HL-60 (cell line): ENCODE measurements around the gene SLC9A1.

Experiments
- DNase-seq, 2 experiments: peaks; one replicate each; pipeline ENCODE4 v3.0.0-alpha.2; 2010 to 2020; ENCODE audit warnings: low read depth in 1 of 2, low spot score in 1 of 2
- H3K27ac ChIP-seq: fragments of 250-450 bp; sonication (Bioruptor Pico); replicated peaks from 2 replicates; pipeline ENCODE4 v1.5.1; 2020; ENCODE audit warnings: mild to moderate bottlenecking, moderate library complexity
- H3K27me3 ChIP-seq: fragments of 250-450 bp; sonication (Bioruptor Pico); 2 replicates; pipeline ENCODE4 v1.5.1; 2021; ENCODE audit warnings: mild to moderate bottlenecking, moderate library complexity; ENCODE audit not compliant: insufficient read depth, poor library complexity, severe bottlenecking
- H3K4me3 ChIP-seq: replicated peaks from 2 replicates; pipeline ENCODE4 v1.5.1; 2011; ENCODE audit warnings: mild to moderate bottlenecking, control low read depth, low read length; ENCODE audit not compliant: insufficient read depth
- CTCF ChIP-seq: IDR thresholded peaks from one replicate; pipeline ENCODE4 v1.5.1; 2011; ENCODE audit warnings: low read length, control low read depth, inconsistent platforms; ENCODE audit not compliant: insufficient read depth
- GABPA ChIP-seq: IDR thresholded peaks from 2 replicates; pipeline ENCODE4 v1.6.1; 2012; ENCODE audit warnings: low read depth
- POLR2AphosphoS5 ChIP-seq: IDR thresholded peaks from 2 replicates; pipeline ENCODE4 v1.6.1; 2012; ENCODE audit warnings: low read depth
- REST ChIP-seq: IDR thresholded peaks from 2 replicates; pipeline ENCODE4 v1.6.1; 2012; ENCODE audit warnings: low read depth; ENCODE audit not compliant: insufficient replicate concordance
- SPI1 ChIP-seq: IDR thresholded peaks from 2 replicates; pipeline ENCODE4 v1.6.1; 2012; ENCODE audit warnings: low read depth, mild to moderate bottlenecking, borderline replicate concordance

Gene SLC9A1

GRCh38 chr1:27136236-27136551 is 18.7 kb downstream of the SLC9A1 start:
- TF ChIP-seq GABPA = no peak
- no peak for TF ChIP-seq CTCF
- TF ChIP-seq SPI1 = no peak
- TF ChIP-seq POLR2AphosphoS5 = no peak
- TF ChIP-seq REST = no peak
- no peaks in the 10 kb centered on the region for H3K27me3 ChIP-seq
- no peak overlapping the region for H3K4me3 ChIP-seq
- H3K27ac ChIP-seq = peak overlapping the region; percentile 89
- DNase-seq = no peak

DNA sequence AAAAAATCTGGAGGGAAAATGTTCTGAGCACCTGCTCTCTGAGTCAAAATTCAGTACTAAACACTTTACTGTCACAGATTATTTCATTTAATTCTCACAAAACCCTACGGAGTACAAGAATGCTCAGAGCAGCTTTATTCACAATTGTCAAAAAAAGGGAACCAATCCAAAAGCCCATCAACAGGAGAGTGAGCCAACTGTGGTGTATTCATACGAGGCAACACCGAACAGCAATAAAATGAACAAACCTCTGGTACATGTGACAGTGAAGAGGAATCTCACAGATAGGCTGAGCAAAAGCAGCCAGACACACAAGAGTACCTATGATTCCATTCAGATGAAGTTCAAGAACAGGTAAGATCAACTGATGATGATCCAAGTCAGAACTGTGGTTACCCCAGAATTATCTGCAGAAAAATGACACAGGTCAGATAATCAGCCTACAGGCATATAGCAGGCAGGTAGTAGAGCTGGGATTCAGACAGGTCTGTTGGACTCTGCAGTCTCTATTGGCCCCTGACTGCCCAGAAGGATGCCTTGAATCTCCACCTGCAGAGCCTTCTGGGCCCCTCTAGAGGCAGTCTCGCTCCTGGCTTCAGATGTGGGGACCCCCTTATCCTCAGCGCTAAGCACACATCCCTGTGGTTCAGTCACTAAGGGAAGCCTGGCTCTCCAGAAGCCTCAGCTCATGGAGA is 19.2 kb downstream of the SLC9A1 start:
- peak in 1 of 2 experiments; percentile 45 for DNase-seq
- no peak overlapping the region for H3K4me3 ChIP-seq
- TF ChIP-seq REST = no peak
- no peak for TF ChIP-seq SPI1
- TF ChIP-seq CTCF = no peak
- TF ChIP-seq POLR2AphosphoS5 = no peak
- no peak for TF ChIP-seq GABPA
- H3K27ac ChIP-seq = peak overlapping the region; percentile 89
- H3K27me3 ChIP-seq = no peaks in the 10 kb centered on the region

GRCh38 chr1:27133991-27134390 is 20.9 kb downstream of the SLC9A1 start:
- Histone ChIP-seq H3K27ac (no peak overlapping the region), H3K27me3 (no peaks in the 10 kb centered on the region), H3K4me3 (no peak overlapping the region)
- TF ChIP-seq GABPA = no peak
- no peak for TF ChIP-seq REST
- TF ChIP-seq POLR2AphosphoS5 = no peak
- no peak for TF ChIP-seq SPI1
- no peak for TF ChIP-seq CTCF
- no peak for DNase-seq
